Prostate gland (tissue), 2 donors: ENCODE measurements around the gene IFITM10.

Experiments
- CTCF ChIP-seq, 4 experiments: fragments of 200-600 bp in 2 of 4; fragments of 450-650 bp in 2 of 4; sonication (generic) in 2 of 4; IDR thresholded peaks; 1 replicate in 3 of 4; 2 replicates in 1 of 4; pipeline ENCODE4 v1.5.1; 2016 to 2019; ENCODE audit warnings: antibody characterized with exemption in 4 of 4, mild to moderate bottlenecking in 2 of 4, moderate library complexity in 2 of 4
- POLR2A ChIP-seq: fragments of 450-650 bp; IDR thresholded peaks from one replicate; pipeline ENCODE4 v1.6.1; 2016; ENCODE audit warnings: antibody characterized with exemption, mild to moderate bottlenecking

GRCh38 chr11:1727096-1727690 is 23.2 kb downstream of the IFITM10 start:
- TF ChIP-seq CTCF (IDR thresholded peaks at IDR 0.05) (no peak), POLR2A (no peak)
